CD4-positive, alpha-beta T cell treated with Interleukin-1 beta for 1 hour (primary cell): ENCODE data around the gene HK1.
A peak's percentile ranks its signal among the peaks of the same experiment; 100 is the strongest.

ENCODE experiments used
- DNase-seq, 2 donors: peaks; one replicate each; pipeline ENCODE4 v3.0.0-alpha.2; 2020 to 2022

HK1 gene

DNA sequence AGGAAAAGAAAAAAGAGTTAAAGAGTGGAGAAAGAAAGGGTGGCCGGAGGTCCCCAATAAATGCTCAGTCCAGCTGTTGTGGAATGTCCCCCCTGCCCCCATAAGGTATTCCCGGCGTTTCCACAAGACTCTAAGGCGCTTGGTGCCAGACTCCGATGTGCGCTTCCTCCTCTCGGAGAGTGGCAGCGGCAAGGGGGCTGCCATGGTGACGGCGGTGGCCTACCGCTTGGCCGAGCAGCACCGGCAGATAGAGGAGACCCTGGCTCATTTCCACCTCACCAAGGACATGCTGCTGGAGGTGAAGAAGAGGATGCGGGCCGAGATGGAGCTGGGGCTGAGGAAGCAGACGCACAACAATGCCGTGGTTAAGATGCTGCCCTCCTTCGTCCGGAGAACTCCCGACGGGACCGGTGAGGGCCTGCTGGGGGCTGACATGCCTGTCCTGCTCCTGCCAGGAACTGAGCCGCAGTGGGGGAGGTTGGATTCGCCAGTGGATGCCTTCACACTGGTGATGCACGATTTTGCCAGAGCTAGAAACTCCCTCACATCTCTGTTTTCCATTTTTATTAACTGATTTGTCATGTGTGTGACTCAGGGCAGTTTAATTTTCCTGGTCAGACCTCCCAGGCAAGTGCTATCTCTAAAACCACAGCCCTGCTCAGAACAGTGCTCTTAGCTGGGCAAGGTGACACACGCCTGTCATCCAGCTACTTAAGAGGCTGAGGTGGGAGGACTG is 104.3 kb downstream of the HK1 start:
- no peak for DNase-seq

DNA sequence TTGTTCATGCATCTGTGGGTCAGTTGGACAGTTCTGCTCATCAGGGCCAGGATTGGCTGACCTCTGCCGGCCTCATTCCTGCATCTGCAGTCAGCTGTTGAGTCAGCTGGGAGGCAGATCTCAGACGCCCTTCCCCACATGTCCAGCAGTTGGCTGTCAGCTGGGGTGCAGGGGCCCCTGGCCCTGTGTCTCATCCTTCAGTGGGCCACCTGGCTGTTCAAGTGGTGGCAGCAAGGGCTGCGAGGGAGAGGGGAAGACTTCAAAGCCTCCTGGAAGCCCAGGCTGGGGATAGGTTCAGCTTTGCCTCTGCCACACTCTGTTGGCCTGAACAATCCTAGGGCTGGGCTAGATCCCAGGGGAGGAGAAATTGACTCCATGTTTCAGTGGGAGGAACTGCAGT is 105.3 kb downstream of the HK1 start:
- DNase-seq: no peak

DNA sequence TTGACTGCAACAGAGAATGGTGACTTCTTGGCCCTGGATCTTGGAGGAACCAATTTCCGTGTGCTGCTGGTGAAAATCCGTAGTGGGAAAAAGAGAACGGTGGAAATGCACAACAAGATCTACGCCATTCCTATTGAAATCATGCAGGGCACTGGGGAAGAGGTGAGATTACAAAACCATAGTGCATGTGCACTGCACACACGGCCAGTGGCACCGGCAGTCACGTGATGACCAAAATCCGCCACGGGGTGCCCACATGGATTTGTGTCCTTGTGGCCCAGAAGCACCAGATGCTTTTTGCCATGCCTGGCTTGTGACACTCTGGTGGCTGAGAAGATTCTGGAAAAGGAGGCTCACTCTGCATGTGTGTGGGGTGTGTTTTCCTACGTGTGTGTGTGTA is 106.0 kb downstream of the HK1 start:
- DNase-seq: no peak

DNA sequence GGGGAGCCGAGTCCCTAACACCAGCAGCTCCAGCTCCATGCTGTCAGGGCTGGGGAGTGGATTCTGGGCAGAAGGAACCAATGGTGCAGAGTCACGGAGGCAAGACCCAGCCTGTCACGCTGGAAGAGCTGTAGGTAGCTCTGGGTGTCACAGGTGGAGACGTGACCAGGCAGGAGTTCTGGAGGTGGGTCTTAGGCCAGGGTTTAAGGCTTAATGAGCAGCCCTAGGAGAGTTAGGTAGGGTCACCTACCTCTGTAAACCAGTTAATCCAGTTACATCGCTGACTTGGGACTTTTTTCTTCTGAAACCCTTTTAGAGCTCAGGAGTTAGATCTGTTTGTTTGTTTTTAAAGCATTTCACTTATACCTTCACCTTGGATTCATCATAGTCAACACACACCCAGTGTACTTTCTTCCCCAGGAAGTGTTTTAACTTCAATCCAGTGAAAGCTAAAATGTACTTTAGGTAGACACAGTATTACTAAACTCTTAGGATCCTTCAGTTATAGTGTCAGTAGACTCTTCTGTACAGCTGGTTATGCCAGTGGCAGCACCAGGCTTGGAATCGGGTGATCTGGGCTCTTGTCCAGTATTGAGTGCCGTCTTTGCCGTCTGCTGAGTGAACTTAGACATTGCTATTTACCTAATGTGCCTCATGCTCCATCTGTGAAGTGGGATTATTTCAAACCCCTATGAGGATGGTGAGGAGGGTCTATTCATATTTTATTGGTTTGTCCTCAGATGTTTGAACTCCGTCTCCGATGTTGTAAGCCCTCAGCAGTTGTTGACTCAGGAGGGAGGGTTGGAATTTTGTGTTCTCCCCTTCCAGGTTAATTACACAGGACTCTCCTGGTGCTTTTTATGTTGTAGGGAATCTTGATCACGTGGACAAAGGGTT is 107.4 kb downstream of the HK1 start:
- no peak for DNase-seq

DNA sequence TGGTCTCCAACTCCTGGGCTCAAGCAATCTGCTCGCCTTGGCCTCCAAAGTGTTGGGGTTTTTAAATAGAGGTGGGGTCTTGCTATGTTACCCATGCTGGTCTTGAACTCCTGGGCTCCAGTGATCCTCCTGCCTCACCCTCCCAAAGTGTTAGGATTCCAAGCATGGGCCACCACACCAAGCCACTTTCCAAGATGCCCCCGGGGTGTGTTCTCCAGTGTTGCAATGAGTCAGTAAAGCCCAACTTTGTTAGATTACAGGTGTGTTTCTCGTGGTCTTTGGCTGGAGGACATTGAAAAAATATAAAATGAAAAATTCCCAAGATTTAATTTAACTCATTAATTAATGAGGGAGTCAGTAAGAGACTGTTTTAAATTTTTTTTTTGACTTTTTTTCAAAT is 109.2 kb downstream of the HK1 start:
- no peak for DNase-seq

DNA sequence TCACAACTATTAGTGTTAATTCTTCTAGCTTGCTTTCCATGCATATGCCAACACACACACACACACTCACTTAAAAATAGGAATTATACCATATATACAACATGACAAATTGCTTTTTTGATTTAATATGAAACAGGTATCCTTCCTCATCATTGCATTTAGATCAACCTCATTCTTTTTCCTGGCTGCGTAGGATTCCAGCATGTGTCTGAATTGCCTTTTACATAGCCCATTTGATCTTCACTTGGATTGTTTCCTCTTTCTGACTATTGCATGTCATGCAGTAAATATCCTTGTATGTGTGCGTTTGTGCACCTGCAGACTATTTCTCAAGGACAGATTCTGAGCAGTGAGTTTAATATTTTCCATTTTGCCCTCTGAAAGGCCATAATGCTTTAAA is 110.2 kb downstream of the HK1 start:
- no peak for DNase-seq

DNA sequence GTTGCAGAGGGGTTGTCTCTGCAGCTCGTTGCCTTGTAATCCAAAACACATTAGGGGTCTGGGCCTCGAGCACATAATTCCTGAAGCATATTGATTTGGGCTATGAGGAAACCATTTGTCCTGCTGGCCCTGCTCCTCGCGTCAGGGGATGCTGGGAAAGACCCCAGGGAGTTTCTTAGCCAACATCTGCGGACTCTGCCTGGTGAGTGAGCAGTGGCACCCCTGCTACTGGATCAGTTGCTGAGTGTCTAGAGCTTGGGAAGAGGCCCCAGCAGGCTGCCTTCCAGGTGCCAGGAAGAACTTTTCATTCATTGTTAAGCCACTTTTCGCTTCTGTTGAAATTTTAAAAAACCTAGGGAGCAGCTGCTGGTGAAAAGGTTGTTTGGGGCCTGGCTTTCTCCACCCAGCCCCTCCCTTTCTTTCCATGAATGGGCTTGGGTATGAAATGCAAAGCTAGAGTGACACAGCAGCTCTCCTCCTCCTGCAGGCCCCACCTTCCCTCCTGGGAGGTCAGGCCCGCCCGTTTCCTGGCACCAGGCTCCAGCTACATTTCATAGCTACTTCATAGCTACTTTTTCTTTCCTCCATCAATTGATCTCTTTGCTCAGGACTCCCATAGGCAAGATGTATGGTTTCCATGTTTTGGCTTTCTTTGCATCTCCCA is 111.7 kb downstream of the HK1 start:
- no peak for DNase-seq

DNA sequence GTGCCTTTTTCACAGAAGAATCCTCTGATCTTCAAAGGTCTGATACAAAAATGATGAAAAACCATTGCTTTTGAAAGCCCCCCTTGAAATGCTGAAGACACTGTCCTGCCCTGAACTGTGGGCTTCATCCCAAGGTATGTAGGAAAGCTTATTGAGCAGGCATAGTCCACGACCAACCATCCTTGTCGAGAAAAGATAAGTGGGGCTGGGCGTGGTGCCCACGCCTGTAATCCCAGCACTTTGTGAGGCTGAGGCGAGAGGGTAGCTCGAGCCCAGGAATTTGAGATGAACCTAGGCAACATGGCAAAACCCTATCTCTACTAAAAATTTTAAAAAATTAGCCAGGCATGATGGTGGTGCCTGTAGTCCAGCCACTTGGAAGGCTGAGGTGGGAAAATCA is 112.9 kb downstream of the HK1 start:
- DNase-seq: no peak

DNA sequence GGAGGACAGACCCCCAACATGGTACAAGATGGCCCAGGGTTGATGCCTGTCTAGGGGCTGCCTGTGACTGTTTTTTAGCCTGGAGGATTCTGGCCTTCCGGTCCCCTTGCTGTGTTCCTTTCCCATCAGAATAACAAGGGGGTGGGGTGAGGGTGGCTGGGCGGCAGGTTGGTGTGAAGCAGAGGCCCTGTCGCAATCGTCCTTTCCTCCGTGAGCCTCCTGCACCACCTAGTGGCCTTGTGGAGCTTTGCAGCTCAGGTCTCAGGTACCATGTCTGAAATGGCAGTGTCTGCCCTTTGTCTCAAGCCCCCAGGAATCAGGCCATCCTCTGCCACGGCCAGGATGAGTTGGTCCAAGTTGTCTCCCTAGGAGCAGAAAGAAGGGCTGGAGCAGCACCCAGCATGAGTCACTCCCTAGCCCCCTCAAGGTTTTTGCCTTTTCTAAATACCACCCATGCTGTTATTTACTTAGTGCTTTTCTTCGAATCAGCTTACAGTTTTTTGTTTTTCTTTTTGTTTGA is 114.2 kb downstream of the HK1 start:
- peak; percentile 84 to 85 for DNase-seq

DNA sequence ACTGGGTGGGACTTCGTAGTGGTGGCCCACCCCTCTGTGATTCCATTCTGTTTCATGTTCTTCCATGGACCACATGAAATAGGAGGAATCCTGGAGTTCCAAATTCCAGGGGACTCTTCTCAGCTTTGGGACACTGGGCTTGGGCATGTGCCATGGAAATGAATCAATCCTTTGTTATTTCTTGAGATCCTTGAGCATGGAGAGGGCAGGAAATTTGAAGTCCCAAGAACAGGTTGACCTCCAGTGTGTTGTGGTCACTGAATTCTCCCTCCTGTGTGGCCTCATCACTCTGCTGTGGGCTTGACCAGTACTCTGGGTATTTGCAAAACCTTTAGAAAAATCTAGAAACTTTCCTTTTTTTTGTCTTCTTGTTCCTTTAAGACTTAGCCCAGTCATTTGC is 115.7 kb downstream of the HK1 start:
- DNase-seq: no peak

DNA sequence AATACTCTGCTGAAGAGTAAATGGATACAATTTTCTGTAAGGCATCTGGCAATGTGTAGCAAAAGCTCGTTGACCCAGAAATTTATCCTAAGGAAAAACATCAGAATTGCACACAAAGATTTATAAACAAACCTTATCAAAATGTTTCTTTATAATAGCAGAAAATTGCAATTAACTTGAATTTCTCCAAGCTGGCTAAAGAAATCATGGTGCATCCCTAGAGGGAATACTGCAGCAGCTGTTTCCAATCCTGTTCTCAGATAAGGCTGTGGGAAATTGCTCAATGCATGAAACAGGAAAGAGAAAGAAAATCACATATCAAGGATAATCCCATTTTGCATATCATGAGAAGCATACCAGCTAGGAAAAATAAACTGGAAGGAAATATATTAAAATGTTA is 119.7 kb downstream of the HK1 start:
- no peak for DNase-seq

DNA sequence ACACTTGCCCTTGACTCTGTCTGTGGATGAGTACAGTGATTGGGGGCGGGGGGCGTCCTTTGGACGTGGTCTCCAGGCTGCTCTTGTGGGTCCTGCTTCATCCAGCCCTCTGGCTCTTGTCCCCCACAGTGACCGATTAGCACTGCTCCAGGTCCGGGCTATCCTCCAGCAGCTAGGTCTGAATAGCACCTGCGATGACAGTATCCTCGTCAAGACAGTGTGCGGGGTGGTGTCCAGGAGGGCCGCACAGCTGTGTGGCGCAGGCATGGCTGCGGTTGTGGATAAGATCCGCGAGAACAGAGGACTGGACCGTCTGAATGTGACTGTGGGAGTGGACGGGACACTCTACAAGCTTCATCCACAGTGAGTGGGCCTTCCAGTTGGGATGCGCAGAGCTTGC is 120.2 kb downstream of the HK1 start:
- no peak for DNase-seq

DNA sequence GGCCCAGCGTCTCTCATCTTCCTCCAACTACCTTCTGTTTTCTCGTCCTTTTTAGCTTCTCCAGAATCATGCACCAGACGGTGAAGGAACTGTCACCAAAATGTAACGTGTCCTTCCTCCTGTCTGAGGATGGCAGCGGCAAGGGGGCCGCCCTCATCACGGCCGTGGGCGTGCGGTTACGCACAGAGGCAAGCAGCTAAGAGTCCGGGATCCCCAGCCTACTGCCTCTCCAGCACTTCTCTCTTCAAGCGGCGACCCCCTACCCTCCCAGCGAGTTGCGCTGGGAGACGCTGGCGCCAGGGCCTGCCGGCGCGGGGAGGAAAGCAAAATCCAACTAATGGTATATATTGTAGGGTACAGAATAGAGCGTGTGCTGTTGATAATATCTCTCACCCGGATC is 122.6 kb downstream of the HK1 start:
- no peak for DNase-seq

DNA sequence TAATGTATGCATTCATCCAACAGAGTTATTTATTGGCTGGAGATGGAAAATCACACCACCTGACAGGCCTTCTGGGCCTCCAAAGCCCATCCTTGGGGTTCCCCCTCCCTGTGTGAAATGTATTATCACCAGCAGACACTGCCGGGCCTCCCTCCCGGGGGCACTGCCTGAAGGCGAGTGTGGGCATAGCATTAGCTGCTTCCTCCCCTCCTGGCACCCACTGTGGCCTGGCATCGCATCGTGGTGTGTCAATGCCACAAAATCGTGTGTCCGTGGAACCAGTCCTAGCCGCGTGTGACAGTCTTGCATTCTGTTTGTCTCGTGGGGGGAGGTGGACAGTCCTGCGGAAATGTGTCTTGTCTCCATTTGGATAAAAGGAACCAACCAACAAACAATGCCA is 123.1 kb downstream of the HK1 start:
- no peak for DNase-seq

DNA sequence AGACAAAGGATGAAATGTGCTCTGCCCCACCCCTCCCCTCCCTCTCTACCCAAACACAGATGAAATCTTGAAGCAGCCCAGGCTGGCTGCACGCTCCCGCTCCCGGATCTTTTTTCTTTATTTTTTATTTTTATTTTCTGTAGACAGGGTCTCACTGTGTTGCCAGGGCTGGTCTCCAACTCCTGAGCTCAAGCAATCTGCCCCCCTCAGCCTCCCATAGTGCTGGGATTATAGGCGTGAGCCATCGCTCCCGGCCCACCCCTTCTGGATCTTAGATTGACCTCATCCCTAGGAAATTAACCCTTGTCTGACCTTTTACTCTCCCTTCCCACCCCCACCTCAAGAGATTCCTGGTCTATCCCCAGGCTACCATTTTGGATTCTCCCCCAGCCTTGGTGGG is 124.1 kb downstream of the HK1 start:
- DNase-seq: no peak

DNA sequence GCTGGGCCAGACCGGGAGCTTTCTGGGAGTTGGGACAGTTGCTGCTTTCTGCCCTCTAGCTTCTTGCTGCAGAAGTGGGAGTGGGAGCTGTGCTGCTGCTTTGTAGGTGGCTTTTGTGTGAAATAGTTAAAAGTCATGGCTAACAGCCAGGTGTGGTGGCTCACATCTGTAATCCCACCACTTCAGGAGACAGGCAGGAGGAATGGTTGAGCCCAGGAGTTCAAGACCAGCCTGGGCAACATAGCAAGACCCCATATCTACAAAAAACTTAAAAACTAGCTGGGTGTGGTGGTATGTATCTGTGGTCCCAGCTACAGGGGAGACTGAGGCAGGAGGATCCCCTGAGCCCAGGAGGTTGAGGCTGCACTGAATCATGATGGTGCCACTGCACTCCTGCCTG is 124.8 kb downstream of the HK1 start:
- DNase-seq: no peak

DNA sequence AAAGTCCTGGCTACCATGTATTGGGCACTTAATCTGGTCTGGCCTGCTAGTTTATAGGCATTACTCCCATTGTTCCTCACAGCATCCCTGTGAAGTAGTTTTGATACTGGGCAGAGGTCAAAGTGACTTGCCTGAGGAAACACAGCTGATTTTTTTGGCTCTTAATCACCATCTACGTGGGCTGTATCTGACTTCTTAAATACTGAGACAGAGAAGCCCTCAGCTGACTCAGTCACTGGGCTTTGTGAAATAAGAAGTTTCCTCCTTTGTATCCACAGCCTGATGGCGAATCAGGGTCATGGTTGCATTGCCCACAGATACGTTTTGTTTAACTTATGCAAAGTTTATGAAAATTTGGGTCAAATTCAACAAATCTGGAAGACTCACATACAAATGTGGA is 125.2 kb downstream of the HK1 start:
- DNase-seq: no peak

DNA sequence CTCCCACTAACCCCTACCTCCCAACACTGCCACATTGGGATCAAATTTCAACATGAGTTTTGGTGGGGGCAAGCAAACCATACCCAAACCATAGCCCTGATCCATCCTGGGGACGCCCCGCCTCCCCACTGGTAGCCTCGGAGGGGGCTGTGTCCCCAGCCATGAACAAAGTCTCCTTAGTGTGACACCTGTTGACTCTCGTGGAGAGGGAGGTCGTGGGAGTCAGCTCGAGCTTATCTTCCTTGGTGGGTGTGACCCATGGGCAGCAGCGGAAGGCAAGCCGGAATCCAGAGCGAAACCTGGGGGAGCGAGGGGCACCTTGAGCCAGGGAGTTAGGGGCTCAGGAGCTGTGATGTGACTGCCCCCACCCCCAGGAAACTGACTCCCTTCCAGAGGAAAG is 126.5 kb downstream of the HK1 start:
- DNase-seq: no peak

DNA sequence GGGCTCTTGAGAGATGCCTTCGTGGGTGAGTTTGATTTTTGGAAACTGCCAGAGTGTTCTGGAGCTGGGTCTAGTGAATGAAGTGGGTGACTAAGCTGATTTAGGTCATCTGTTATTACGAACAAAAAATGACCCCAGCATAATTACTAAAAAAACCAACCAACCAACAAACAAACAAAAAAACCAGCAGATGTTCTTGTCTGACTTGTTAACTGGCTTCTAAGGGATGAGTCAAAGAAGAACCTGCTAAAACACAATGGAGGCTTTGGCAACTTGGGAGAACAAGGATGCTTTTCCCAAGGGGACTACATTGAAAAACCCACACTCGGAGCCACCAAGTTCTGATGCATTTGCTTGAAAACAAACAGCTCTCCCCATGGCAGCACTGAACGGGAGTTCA is 126.9 kb downstream of the HK1 start:
- no peak for DNase-seq

DNA sequence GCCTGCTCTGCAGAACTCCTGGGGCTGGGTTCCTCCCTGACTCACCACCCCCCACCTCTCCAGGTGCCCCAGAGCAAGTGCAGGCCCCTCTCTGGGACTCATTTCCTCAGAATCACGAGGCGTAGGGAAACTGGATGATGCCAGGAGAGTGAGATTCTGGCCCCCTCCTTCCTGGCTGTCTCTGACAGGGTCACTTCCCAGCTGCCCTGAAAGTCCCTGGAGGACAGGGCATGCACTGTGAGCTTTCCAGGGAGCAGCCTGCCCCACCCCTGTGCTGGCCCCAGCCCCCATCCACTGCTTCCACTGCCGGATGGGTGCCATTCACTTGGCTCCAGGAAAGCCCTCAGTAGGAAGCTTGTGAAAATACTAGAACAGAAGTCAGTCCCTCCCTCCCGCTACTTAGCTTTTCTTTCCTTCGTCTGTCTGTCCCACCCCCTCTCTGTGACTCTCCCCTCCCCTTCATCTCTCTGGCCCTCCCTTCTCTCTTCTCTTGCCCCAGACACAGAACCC is 128.1 kb downstream of the HK1 start:
- DNase-seq: no peak

DNA sequence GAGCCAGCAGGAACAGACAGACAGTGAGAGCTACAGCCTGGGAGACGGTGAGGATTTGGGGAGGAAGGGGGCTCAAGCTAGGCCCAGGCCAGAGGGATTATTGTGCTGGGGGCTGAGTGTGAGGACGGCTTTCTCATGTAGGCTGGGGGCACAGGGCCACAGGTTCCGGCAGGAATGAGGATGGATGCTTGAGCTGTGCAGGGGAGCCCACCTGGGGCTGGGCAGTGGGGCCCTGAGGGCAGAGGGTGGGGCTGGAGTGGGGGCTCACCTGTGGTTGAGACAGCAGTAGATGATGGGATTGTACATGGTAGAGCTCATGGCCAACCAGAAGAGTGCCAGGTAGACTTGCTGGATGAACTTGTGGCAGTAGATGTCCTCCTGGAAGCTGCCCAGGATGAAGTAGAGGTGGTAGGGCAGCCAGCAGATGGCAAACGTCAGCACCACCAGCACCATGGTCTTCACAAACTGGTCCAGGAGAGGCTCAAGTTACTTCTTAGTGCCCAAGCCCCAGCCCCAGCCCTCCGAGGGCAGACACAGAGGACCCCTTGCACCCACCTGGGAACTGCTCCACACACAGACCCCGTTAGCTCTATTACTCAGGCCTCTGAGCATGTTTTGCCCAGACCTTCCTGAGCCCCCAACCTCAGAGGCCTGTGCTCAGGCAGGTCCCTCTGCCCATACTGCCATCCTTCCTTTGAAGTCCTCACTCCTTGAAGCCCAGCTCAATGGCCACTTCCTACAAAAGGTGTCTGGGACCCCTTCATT is 128.7 kb downstream of the HK1 start:
- no peak for DNase-seq

DNA sequence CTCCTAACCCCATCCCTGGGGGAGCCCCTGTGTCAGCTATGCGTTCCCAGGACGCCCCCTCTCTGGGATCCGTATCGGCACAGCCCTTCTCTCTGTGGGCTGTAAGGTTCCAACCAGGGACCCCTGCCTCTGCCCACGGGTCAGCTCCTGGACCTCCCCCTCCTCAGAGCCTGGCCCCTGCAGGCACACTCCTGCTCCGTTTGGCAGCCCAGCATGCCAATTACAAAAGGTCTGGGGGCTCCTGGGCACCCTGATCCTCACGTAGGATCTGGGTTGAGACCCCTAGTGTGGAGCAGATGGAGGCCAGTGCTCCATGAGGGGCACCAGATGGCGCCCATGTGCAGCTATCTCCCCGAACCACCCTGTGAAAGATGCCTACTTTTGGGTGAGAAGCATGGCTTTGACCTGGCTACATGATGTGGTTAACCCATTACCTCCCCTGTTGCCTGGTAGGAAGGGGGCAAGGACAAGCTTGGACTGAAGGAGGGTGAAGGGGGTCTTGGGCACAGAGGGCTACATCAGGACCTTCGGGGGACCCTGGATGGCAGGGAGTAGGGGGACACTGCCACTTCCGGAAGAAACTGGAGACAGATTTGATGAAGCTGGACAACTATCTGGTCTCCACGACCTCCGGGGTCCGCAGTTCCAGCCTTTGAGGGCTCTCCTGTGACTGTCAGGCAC is 129.5 kb downstream of the HK1 start:
- peak; percentile 33 to 39 for DNase-seq
